ENCODE measurements around the gene POC5.
A peak's percentile ranks its signal among the peaks of the same experiment; 100 is the strongest.
"Not testable (repeated sequence)": the region's sequence is repeated elsewhere in the genome, so short reads cannot be mapped to it uniquely, and the experiment has no call there.

Gene POC5, protein sequence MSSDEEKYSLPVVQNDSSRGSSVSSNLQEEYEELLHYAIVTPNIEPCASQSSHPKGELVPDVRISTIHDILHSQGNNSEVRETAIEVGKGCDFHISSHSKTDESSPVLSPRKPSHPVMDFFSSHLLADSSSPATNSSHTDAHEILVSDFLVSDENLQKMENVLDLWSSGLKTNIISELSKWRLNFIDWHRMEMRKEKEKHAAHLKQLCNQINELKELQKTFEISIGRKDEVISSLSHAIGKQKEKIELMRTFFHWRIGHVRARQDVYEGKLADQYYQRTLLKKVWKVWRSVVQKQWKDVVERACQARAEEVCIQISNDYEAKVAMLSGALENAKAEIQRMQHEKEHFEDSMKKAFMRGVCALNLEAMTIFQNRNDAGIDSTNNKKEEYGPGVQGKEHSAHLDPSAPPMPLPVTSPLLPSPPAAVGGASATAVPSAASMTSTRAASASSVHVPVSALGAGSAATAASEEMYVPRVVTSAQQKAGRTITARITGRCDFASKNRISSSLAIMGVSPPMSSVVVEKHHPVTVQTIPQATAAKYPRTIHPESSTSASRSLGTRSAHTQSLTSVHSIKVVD

DNA sequence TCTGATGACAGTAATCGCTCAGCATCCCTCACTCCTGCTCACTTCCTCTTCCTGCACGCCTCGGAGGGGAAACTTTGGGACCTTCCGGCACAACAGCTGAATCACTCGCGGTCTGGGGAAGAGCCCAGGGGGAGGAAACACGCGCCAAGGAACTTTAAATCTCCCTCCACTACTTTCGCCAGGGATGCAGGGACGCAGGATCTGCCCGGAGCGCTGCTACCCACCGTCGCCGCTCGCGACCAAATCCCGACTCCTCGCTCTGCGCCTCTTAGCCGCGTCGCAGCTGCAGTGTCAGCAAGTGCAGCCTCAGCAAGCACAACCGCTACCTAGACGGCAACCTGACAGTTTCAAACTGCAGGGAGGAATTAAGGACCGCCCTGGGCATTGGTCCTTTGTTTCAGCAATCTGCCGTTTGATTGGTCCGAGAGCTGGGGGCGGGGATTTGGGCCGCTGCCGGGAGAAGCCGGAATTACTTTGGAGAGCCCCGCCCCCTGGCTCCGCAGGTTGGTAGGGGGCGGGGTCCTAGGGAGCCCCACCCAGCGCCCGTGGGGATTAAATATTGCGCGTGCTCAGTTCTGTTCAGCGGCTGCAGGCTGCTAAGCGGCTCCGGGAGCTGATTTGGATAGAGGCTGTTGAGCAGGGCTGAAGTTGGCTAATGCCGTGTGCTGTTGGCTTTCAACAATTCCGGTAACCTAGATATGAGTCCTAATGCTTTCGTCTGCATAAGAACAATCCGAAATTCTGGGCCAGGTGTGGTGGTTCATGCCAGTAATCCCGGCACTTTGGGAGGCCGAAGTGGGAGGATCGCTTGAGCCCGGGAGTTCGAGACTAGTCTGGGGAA, at the start of gene POC5:
POC5 (minus strand) TSS at position 356 of the 841 bp plus-strand sequence. CDS start 4,500 bp downstream, outside the sequence.
- DNase-seq: peak; percentile 78

DNA sequence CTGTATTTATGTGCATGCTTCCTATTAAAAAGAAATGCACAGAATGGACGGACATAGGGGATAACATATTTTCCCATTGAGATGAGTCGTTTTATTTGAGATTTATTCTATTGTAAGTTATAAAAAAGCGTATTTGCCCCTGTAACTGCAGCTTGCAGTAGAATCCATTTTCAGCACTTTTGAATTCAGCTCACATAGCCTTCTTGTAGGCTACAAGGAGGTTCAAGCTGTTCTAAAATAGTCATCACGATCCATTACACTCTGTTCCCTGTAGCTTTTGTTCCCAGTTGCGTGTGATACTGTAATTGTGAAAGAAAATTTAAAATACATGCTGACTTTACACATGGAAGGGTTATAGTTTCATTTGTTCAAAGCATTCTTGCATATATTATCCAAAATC, 40.9 kb upstream of the POC5 start:
- DNase-seq: no peak

DNA sequence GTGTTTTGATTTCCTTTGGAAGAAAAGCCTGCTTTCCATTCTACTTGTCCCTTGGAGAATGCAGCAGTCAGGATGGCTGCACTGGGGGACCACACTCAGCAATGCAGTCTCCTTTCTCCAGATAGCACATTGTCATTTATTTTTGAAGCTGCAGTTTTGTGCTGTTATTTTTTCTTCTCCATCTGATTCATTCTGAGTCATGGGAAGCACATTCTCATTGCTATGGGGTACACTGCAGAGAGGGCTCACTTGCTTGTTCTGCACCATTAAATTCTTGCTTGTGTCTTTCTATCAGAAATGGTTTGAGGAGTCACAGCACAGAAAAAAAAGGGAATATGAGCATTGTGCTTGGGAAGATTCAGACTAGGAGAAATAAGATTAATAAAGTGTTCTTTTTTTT, 39.7 kb upstream of the POC5 start:
- DNase-seq: no peak

DNA sequence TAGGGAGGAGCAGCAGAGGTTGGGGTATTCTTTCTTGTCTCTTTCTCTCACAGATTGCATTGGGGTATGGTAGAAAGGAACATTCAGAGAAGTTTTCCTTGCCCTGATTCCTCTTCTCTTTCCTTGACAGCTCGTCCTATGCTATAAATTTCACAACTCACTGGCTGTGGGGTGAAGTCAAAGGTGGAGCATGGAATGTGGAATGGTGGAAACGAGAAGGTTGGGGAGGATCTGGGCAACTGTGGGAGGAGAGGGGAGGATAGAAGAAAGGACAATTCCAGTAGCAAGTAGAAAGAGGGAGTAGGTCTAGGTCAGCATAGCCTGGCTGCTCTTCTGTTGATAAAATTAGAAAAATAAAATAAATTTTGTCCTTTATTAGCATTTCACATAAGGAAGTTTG, 39.0 kb upstream of the POC5 start:
- DNase-seq: no peak

DNA sequence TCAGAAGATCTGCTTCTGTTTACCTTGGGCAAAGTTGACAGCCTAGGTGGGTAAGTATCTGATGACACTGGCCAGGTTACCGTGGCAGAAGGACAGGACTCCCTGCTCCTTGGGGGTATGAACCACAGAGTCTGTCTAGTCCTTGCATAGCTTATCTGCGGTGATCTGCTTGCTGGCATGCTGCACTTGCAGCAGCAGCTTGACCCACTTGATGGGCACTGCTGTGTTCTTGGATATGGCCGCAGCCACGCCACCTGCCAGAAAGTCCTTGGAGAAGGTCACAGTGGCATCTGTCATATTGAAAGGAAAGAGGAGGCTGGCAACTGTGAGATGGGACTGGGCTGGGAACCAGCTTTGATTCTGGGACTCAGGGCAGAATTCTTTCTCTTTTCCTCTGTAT, 35.9 kb upstream of the POC5 start:
- DNase-seq: no peak

DNA sequence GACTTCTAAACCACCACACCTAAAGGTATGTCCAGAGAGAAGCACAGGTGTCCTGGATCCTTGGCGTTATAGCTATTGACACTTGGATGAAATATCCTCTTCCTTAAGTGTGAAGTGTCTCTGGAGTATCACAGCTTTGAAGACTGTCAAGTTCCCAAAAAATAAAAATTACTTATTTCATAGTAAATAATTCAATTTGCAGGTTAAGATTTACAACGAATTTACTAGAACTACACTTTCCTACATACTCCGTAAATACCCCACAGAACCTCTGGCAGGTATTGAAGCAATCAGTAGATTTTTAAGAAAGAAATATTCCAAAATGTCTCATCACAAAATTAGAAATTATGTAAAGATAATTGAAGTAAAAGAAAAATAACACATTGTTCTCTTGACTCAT, 27.1 kb upstream of the POC5 start:
- DNase-seq: no peak

DNA sequence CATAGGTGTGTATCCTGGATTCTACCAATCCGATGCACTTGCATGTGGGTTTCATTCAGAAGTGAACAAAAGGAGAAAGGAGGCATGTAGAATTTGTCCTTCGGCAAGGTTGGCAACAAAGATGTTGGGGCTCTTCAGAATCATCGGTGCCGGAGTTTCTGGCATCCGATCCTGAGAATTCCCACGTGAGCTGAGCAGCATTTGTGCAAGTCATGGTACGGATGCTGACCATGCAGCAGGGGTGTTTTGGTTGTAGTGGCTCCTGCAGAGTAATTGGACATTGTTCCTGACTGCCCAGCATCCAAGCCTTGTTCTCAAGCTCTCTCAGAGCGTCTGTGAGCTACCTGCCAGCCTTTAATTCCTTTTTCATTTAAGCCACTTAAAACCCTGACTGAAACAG, 19.0 kb upstream of the POC5 start:
- DNase-seq: no peak

DNA sequence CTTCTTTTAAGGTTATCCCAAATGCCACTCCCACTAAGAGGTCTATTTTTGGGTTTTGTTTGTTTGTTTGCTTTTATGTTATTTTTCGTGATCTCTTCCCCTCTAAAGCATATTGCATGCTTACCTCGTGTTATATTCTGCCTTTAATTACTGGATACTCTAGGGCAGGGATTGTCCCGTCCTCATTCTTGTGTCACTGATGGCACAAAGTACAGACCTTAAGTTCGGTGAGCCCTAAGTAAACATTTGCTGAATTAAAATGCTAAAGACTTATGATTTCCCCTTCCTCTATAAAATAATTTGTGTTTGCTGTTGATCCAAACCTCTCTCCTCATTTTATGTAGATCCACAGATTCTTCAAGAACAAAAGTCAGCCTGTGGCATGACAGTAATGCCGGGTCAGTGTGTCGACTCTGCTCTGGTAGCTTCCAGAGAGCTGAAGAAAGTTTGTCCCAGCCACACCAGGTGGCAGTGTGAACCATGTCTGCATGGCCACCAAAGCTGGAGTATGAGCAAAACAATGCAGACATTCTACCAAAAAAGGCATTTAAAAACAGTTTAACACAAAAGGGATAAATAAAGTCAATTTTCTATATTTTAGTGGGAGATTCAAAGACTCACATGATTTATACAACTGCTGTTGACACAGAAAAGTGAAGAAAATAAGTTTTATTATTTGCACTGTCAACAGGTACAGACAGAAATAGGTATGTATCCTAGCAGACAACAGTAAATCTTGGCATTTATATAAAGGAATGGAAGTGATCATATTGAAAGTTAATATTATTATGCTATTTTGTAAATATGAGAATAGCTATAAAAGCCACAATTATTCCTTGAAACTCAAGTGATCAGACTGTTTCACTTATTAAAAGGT, 17.9 kb upstream of the POC5 start:
- DNase-seq: no peak

DNA sequence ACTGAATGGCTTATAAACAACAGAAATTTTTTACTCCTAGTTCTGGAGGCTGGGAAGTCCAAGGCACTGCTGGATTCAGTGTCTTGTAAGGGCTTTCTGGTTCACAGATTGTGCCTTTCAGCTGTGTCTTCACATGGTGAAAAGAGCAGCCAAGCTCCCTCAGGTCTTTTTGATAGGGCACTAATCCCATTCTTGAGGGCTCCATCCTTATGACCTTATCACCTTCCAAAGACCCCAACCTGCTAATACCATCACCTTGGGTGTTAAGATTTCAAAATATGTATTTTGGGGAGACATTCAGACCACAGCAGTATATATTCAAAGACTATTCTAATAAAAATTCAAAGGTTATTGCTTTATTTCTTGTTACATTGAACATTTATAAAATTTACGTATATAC, 16.5 kb upstream of the POC5 start:
- no peak for DNase-seq

DNA sequence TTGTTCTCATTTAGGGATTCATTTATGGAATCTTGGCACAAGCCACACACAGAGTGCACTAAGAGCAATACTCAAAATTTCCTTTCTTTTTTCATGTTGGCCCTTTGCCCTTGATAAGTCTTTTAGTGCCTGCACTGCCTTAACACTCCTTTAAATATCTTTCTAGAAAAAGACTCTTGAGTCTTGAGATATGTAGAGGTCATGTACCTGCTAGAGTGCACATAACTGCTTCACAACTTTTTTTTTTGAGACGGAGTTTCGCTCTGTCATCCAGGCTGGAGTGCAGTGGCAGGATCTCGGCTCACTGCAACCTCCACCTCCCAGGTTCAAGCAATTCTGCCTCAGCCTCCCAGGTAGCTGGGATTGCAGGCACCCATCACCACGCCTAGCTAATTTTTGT, 14.3 kb upstream of the POC5 start:
- not testable (repeated sequence) for DNase-seq

DNA sequence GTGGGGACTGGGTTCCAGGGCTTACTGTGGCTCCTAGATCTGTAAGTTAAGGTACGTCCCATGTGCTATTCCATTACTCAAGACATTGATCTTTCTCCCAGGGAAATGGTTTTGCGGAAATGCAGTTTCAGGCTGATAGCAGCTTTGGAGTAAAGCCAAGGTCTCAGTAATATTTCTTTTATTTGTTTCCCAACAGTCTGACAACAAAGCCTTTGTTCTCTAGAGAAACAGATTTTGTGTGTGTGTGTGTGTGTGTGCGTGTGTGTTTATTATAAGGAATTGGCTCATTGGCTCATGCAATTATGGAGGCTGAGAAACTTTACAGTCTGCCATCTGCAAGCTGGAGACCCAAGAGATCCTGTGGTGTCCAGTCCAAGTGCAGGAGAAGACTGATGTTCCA, 12.1 kb upstream of the POC5 start:
- DNase-seq: no peak

DNA sequence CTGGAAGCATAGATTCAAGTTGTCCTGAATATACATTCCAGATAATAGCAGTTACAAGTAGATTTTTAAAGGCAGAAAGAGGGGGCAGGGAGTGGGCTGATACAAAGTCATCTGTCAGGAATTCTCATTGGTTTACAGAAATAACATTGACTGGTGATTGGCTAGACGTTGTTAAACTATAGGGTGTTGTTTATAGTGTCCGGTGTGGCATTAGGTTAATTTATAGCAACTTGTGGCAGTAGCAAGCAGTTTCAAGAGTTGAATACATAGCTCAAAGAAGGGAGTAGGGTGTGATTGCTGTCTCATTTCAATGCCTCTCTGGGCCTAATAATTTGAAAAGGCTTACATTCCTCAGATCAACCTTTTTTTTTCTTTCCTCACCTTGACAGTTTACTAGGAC, 10.7 kb upstream of the POC5 start:
- no peak for DNase-seq

DNA sequence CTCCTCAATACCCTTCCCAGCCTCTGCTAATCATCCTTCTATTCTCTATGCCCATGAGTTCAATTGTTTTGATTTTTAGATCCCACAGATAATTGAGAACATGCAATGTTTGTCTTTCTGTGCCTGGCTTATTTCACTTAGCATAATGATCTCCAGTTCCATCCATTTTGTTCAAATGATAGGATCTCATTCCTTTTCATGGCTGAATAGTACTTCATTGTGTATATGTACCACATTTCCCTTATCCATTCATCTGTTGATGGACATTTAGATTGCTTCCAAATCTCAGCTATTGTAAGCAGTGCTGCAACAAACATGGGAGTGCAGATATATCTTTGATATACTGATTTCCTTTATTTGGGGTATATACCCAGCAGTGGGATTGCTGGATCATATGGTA, 9.0 kb upstream of the POC5 start:
- DNase-seq: not testable (repeated sequence)

DNA sequence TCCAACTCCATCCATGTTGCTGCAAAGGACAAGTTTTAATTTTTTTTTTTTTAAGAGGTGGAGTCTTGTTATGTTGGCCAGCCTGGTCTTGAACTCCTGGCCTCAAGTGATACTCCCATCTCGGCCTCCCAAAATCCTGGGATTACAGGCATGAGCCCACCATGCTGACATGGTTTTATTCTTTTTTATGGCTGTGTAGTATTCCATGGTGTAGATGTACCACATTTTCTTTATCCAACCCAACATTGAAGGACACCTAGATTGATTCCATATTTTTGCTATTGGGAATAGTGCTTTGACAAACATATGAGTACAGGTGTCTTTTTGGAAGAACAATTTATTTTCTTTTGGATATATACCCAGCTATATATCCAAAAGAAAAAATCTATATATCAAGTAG, 6.1 kb upstream of the POC5 start:
- DNase-seq: no peak

DNA sequence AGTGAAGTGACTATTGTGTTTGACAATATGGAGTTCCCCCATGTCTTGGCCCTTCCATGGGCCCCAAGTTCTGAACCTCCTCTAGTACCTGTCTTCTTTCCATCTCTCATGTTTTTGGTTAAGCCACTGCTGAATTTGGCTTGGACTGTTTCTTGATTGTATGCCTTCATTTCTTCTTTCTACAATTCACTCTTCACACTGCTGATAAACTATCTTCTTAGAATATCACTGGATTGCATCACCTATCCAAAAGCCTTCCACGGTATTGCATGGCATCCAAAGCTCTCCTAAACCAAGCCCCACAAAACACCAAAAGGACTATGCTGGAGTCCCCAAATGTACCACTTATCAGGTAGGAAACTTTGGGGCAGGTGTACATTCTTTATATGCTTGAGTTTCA, 4.3 kb upstream of the POC5 start:
- DNase-seq: no peak

DNA sequence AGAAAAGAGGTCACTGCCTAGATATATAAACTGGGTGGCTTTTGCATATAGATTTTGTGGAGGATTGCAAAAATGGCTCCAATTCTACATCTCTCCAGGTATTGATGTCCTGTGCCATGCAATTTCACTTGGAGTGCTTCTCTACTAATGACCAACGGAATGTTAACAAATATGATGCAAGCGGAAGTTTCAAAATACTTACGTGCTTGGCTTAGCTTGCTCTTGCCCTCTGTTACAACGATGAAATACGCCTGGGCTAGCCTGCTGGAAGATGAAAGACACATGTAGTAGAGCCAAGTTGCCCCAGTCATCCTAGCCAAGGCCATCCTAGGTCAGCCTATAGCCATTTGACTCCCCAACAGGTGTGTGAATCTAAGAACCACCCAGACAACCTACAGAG, 3.6 kb upstream of the POC5 start:
- no peak for DNase-seq

DNA sequence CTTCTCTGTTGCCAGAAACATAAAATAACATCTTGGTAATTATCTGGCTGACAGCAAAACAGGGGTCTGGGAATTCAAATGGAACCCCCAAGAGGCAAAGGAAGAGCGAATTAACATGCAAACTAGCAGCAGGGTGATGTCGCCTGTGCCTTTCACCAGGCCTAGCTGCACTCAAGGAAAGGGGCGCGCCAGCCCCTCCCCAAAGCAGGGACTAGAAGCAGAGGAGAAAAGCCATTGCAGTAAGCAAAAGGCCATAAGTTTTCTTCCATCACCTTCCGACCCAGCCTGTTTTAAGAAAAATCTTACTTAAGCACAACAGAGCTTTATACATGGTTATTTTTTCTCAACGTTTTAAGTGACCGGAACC, 539 bp downstream of the POC5 start:
- DNase-seq: no peak

DNA sequence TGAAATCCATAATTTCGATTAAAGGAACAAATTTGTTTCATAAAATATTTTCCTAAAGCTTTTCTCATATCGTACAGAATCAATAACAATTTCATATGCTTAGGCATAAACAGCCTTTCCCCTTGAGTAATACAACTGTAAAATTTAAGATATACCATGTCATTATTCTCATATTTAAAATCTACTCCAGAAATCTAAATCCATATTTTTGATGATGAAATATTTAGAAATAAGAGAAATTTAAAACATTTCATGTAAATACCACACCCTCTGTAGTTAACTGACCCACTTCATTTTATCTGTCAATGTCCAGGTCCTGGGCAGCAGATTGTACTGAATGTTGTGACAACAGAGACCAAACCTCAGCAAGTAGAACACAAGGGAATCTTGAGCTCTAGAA, 5.1 kb downstream of the POC5 start:
- DNase-seq: no peak

DNA sequence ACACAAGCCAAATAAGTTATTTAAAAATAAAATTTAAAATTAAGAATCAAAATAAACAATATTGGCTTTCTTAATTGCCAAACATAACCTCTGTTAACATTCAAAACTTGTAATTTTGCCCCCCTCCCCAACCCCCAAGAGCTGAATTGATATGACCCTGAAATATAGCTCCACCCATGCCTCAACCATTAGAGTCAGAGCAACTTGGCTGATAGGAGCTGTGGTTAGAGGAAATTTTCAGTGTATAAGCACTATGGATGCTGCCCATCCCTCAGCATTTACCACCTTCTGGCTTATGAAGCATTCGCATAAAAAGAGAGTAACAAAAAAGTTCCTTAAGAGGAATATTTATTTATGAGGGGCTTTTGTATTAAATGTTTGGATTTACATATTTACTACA, 6.1 kb downstream of the POC5 start:
- DNase-seq: no peak

DNA sequence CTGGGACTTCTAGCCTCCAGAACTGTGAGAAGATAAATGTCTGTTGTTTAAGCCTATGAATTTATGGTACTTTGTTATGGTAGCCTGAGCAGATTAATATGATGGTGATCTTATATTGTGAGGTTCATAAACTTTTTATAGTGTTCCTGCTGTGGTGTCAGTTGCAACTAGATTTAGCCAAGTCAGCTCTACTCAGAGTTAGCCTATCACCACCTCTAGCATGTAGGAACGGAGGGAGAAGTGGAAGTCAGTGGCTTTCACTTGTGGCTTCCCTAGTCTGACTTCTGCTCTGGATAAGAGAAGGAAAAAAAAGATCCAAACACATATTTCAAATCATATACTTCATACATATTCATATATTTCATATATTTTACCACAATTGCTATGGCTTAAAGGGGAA, 6.6 kb downstream of the POC5 start:
- DNase-seq: no peak

DNA sequence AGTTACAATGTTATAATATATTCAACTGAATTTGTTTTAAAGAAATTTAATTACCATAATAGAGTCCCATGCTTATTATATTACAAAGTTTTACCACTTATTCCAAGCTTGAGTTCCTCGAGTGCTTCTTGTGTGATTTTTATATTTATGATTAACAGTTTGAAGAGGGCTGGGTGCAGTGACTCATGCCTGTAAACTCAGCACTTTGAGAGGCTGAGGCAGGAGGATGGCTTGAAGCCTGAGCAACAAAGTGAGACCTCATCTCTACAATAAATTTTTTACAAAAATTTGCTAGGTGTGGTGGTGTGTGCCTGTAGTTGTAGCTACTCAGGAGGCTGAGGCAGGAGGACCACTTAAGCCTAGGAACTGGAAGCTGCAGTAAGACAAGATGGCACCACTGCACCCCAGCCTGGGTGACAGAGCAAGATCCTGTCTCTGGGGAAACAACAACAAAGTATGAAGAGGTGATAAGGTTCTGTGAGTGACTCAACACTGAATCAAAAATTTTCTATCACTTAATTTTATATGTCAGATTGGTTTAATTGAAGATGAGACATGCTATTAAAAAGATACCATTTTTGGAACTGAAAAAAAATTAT, 9.2 kb downstream of the POC5 start:
- no peak for DNase-seq

DNA sequence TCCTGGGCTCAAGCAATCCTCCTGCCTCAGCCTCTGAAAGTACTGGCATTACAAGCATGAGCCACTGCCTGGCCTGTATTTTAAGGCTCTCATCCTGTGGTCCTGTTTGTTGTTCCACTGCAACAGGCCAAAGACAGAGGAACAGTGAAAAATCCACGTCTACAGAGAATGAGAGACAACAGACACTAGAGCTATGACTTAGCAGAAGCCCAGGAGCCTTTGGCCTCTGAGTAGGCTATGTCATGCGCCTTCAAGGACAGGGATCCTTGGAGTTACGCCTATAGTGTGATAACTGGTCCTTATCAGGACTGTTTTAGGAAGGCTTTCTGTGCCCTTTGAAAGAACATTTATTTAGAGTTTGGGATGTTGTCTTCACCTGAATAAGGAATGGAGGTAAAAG, 10.5 kb downstream of the POC5 start:
- DNase-seq: no peak

DNA sequence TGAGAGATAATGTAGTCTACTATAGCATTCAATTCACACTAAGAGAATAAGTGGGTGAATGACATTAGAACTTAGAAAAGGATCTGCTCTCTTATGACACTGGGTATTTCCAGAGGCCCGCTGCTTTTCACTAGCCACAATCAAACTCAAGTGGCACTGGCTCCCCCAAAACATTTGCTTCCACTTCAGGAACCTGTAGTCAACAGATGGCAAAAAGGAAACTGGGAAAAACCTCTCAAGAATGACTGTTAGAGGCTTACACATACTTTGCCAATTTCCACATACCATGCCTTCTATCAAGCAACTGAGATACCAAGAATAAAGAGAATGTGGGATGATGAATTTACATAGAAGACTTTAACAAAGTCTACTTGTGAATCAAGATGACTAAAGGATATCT, 11.2 kb downstream of the POC5 start:
- DNase-seq: no peak

All from DMS79 (cell line).